WTC11 (cell line): ENCODE data around the gene MORN2. TPM values are rescaled to one million over a fixed set of nuclear protein-coding genes. Genes with fewer than 3 reads are reported as not detected.

Experiments
- ELF4 ChIP-seq: sonication (generic); formaldehyde crosslinking; IDR thresholded peaks from 2 replicates; pipeline ENCODE4 v1.8.1; 2022; ENCODE audit warnings: low read depth, mild to moderate bottlenecking, moderate library complexity, missing genetic modification reagents
- ESRRA ChIP-seq: sonication (generic); formaldehyde crosslinking; IDR thresholded peaks from 2 replicates; pipeline ENCODE4 v1.8.1; 2022; ENCODE audit warnings: mild to moderate bottlenecking, missing genetic modification reagents, borderline replicate concordance
- ETV6 ChIP-seq: sonication (generic); formaldehyde crosslinking; IDR thresholded peaks from 2 replicates; pipeline ENCODE4 v1.8.1; 2022; ENCODE audit warnings: mild to moderate bottlenecking, missing genetic modification reagents
- KAT7 ChIP-seq: sonication (generic); formaldehyde crosslinking; IDR thresholded peaks from 2 replicates; pipeline ENCODE4 v1.8.1; 2023; ENCODE audit warnings: missing genetic modification reagents, mild to moderate bottlenecking, borderline replicate concordance
- MXD4 ChIP-seq: fragments of 250-450 bp; sonication (Bioruptor Pico); IDR thresholded peaks from 2 replicates; pipeline ENCODE4 v1.8.0; 2021; ENCODE audit warnings: mild to moderate bottlenecking, moderate library complexity, borderline replicate concordance
- NFATC4 ChIP-seq: fragments of 250-450 bp; sonication (Bioruptor Pico); IDR thresholded peaks from 2 replicates; pipeline ENCODE4 v1.9.0; 2021; ENCODE audit warnings: mild to moderate bottlenecking
- NFE2L1 ChIP-seq: sonication (generic); formaldehyde crosslinking; IDR thresholded peaks from 2 replicates; pipeline ENCODE4 v1.8.1; 2023; ENCODE audit warnings: missing genetic modification reagents
- OVOL2 ChIP-seq: fragments of 250-450 bp; sonication (Bioruptor Pico); IDR thresholded peaks from 2 replicates; pipeline ENCODE4 v1.9.0; 2021; ENCODE audit warnings: mild to moderate bottlenecking, borderline replicate concordance
- SMAD4 ChIP-seq: sonication (generic); formaldehyde crosslinking; IDR thresholded peaks from 2 replicates; pipeline ENCODE4 v1.8.0; 2022; ENCODE audit warnings: mild to moderate bottlenecking, missing genetic modification reagents
- SP1 ChIP-seq: sonication (generic); formaldehyde crosslinking; conservative IDR thresholded peaks from 2 replicates; pipeline ENCODE4 v1.8.1; 2022; ENCODE audit warnings: missing genetic modification reagents
- TP53 ChIP-seq: sonication (generic); formaldehyde crosslinking; IDR thresholded peaks from 2 replicates; pipeline ENCODE4 v1.8.1; 2023; ENCODE audit warnings: mild to moderate bottlenecking, missing genetic modification reagents
- ZNF232 ChIP-seq: sonication (generic); formaldehyde crosslinking; IDR thresholded peaks from 2 replicates; pipeline ENCODE4 v1.8.0; 2022; ENCODE audit warnings: mild to moderate bottlenecking, missing genetic modification reagents
- ZNF396 ChIP-seq: fragments of 250-450 bp; sonication (Bioruptor Pico); IDR thresholded peaks from 2 replicates; pipeline ENCODE4 v1.8.0; 2021; ENCODE audit warnings: mild to moderate bottlenecking, moderate library complexity, borderline replicate concordance
- ZNF416 ChIP-seq: fragments of 250-450 bp; sonication (Bioruptor Pico); IDR thresholded peaks from 2 replicates; pipeline ENCODE4 v1.9.0; 2021; ENCODE audit warnings: mild to moderate bottlenecking, inconsistent platforms
- total RNA-seq: library from RNA; stranded (reverse); gene quantifications from 3 replicates; pipeline ENCODE4 v1.2.3, GENCODE V29; 2021
- TF ChIP-seq, protein P1 (sequence below): fragments of 250-450 bp; sonication (Bioruptor Pico); IDR thresholded peaks from 2 replicates; pipeline ENCODE4 v1.9.0; 2021; ENCODE audit warnings: mild to moderate bottlenecking, borderline replicate concordance
- TF ChIP-seq, protein P2 (sequence below): fragments of 200-600 bp; IDR thresholded peaks from 2 replicates; pipeline ENCODE4 v1.8.0; 2022; ENCODE audit warnings: antibody characterized with exemption
- TF ChIP-seq, protein P3 (sequence below): sonication (generic); formaldehyde crosslinking; IDR thresholded peaks from 2 replicates; pipeline ENCODE4 v1.8.0; 2022; ENCODE audit warnings: missing genetic modification reagents
- TF ChIP-seq, protein P4 (sequence below): sonication (generic); formaldehyde crosslinking; IDR thresholded peaks from 2 replicates; pipeline ENCODE4 v1.8.1; 2023; ENCODE audit warnings: mild to moderate bottlenecking, moderate library complexity, missing genetic modification reagents
- TF ChIP-seq, protein P5 (sequence below): fragments of 250-450 bp; sonication (Bioruptor Pico); IDR thresholded peaks from 2 replicates; pipeline ENCODE4 v1.8.0; 2021; ENCODE audit warnings: mild to moderate bottlenecking
- TF ChIP-seq, protein P6 (sequence below): fragments of 250-450 bp; sonication (Bioruptor Pico); IDR thresholded peaks from 2 replicates; pipeline ENCODE4 v1.9.0; 2021; ENCODE audit warnings: moderate library complexity, mild to moderate bottlenecking, inconsistent platforms, borderline replicate concordance
- TF ChIP-seq, protein P7 (sequence below): sonication (generic); formaldehyde crosslinking; IDR thresholded peaks from 2 replicates; pipeline ENCODE4 v1.8.0; 2023; ENCODE audit warnings: mild to moderate bottlenecking, missing genetic modification reagents

Gene MORN2
- total RNA-seq, 1 experiment from 2014 or later: 5.9 TPM

DNA sequence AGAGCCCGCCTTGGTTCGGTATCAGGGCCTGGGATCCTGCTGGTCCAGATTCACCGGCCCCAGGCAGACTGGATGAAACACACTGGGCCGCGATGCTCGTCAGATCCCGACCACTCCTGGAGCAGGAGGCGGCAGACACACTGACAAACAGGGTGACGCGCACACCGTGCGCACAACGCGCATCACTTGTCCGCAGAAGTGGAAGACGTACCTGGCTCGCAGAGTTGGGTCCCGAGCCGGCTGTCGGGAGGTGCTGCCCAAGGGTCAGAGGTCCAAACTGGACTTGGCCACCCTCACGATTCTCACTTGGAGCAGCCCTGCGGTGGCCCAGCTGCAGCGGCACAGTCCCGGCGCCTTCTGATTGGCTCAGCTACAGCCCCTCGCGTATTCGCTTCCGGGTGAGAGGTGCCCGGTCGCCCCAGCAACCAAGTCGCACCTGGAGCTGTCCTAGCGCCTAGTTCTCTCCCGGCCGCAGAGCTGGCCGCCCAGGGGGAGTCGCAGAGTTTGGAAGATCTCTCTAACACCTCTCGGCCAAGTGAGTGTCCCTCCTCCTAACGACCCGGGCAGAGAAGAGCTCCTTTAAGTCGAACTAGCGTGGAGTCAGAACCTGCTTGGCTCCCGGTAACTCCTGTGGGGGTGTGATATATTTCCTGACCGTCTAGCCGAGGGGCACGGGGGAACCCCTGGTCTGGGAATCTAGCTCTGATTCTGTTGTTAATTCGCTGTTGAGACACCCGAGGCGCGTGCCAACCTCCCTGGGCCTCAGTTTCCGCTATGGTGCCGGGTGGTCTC lies at the start of gene MORN2, which contains the start of gene DHX57 (continued):
- TF ChIP-seq, protein P1, sequence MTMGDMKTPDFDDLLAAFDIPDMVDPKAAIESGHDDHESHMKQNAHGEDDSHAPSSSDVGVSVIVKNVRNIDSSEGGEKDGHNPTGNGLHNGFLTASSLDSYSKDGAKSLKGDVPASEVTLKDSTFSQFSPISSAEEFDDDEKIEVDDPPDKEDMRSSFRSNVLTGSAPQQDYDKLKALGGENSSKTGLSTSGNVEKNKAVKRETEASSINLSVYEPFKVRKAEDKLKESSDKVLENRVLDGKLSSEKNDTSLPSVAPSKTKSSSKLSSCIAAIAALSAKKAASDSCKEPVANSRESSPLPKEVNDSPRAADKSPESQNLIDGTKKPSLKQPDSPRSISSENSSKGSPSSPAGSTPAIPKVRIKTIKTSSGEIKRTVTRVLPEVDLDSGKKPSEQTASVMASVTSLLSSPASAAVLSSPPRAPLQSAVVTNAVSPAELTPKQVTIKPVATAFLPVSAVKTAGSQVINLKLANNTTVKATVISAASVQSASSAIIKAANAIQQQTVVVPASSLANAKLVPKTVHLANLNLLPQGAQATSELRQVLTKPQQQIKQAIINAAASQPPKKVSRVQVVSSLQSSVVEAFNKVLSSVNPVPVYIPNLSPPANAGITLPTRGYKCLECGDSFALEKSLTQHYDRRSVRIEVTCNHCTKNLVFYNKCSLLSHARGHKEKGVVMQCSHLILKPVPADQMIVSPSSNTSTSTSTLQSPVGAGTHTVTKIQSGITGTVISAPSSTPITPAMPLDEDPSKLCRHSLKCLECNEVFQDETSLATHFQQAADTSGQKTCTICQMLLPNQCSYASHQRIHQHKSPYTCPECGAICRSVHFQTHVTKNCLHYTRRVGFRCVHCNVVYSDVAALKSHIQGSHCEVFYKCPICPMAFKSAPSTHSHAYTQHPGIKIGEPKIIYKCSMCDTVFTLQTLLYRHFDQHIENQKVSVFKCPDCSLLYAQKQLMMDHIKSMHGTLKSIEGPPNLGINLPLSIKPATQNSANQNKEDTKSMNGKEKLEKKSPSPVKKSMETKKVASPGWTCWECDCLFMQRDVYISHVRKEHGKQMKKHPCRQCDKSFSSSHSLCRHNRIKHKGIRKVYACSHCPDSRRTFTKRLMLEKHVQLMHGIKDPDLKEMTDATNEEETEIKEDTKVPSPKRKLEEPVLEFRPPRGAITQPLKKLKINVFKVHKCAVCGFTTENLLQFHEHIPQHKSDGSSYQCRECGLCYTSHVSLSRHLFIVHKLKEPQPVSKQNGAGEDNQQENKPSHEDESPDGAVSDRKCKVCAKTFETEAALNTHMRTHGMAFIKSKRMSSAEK (CRISPR knock-in tag): no peak
- TF ChIP-seq SMAD4 (no peak), NFE2L1 (CRISPR knock-in tag) (no peak), ZNF416 (CRISPR knock-in tag) (no peak), KAT7 (0 out of 2 replicates have a peak, but pooled peaks have one; percentile 37), OVOL2 (CRISPR knock-in tag) (no peak), MXD4 (CRISPR knock-in tag) (no peak), ZNF396 (CRISPR knock-in tag) (no peak), ESRRA (CRISPR knock-in tag) (no peak), SP1 (CRISPR knock-in tag) (0 out of 2 replicates have a peak, but pooled peaks have one; percentile 22), NFATC4 (CRISPR knock-in tag) (no peak), TP53 (no peak), ZNF232 (CRISPR knock-in tag) (0 out of 2 replicates have a peak, but pooled peaks have one; percentile 19), ETV6 (CRISPR knock-in tag) (peak; percentile 16; the same call in 1 of the 2 replicates), ELF4 (CRISPR knock-in tag) (no peak)
- TF ChIP-seq, protein P2, sequence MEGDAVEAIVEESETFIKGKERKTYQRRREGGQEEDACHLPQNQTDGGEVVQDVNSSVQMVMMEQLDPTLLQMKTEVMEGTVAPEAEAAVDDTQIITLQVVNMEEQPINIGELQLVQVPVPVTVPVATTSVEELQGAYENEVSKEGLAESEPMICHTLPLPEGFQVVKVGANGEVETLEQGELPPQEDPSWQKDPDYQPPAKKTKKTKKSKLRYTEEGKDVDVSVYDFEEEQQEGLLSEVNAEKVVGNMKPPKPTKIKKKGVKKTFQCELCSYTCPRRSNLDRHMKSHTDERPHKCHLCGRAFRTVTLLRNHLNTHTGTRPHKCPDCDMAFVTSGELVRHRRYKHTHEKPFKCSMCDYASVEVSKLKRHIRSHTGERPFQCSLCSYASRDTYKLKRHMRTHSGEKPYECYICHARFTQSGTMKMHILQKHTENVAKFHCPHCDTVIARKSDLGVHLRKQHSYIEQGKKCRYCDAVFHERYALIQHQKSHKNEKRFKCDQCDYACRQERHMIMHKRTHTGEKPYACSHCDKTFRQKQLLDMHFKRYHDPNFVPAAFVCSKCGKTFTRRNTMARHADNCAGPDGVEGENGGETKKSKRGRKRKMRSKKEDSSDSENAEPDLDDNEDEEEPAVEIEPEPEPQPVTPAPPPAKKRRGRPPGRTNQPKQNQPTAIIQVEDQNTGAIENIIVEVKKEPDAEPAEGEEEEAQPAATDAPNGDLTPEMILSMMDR: no peak
- TF ChIP-seq, protein P3, sequence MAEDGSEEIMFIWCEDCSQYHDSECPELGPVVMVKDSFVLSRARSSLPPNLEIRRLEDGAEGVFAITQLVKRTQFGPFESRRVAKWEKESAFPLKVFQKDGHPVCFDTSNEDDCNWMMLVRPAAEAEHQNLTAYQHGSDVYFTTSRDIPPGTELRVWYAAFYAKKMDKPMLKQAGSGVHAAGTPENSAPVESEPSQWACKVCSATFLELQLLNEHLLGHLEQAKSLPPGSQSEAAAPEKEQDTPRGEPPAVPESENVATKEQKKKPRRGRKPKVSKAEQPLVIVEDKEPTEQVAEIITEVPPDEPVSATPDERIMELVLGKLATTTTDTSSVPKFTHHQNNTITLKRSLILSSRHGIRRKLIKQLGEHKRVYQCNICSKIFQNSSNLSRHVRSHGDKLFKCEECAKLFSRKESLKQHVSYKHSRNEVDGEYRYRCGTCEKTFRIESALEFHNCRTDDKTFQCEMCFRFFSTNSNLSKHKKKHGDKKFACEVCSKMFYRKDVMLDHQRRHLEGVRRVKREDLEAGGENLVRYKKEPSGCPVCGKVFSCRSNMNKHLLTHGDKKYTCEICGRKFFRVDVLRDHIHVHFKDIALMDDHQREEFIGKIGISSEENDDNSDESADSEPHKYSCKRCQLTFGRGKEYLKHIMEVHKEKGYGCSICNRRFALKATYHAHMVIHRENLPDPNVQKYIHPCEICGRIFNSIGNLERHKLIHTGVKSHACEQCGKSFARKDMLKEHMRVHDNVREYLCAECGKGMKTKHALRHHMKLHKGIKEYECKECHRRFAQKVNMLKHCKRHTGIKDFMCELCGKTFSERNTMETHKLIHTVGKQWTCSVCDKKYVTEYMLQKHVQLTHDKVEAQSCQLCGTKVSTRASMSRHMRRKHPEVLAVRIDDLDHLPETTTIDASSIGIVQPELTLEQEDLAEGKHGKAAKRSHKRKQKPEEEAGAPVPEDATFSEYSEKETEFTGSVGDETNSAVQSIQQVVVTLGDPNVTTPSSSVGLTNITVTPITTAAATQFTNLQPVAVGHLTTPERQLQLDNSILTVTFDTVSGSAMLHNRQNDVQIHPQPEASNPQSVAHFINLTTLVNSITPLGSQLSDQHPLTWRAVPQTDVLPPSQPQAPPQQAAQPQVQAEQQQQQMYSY (CRISPR knock-in tag): no peak
- TF ChIP-seq, protein P4, sequence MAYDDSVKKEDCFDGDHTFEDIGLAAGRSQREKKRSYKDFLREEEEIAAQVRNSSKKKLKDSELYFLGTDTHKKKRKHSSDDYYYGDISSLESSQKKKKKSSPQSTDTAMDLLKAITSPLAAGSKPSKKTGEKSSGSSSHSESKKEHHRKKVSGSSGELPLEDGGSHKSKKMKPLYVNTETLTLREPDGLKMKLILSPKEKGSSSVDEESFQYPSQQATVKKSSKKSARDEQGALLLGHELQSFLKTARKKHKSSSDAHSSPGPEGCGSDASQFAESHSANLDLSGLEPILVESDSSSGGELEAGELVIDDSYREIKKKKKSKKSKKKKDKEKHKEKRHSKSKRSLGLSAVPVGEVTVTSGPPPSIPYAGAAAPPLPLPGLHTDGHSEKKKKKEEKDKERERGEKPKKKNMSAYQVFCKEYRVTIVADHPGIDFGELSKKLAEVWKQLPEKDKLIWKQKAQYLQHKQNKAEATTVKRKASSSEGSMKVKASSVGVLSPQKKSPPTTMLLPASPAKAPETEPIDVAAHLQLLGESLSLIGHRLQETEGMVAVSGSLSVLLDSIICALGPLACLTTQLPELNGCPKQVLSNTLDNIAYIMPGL: 0 out of 2 replicates have a peak, but pooled peaks have one; percentile 57
- TF ChIP-seq, protein P5, sequence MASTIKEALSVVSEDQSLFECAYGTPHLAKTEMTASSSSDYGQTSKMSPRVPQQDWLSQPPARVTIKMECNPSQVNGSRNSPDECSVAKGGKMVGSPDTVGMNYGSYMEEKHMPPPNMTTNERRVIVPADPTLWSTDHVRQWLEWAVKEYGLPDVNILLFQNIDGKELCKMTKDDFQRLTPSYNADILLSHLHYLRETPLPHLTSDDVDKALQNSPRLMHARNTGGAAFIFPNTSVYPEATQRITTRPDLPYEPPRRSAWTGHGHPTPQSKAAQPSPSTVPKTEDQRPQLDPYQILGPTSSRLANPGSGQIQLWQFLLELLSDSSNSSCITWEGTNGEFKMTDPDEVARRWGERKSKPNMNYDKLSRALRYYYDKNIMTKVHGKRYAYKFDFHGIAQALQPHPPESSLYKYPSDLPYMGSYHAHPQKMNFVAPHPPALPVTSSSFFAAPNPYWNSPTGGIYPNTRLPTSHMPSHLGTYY (CRISPR knock-in tag): no peak
- TF ChIP-seq, protein P6, sequence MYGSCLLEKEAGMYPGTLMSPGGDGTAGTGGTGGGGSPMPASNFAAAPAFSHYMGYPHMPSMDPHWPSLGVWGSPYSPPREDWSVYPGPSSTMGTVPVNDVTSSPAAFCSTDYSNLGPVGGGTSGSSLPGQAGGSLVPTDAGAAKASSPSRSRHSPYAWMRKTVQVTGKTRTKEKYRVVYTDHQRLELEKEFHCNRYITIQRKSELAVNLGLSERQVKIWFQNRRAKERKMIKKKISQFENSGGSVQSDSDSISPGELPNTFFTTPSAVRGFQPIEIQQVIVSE (CRISPR knock-in tag): no peak
- TF ChIP-seq, protein P7, sequence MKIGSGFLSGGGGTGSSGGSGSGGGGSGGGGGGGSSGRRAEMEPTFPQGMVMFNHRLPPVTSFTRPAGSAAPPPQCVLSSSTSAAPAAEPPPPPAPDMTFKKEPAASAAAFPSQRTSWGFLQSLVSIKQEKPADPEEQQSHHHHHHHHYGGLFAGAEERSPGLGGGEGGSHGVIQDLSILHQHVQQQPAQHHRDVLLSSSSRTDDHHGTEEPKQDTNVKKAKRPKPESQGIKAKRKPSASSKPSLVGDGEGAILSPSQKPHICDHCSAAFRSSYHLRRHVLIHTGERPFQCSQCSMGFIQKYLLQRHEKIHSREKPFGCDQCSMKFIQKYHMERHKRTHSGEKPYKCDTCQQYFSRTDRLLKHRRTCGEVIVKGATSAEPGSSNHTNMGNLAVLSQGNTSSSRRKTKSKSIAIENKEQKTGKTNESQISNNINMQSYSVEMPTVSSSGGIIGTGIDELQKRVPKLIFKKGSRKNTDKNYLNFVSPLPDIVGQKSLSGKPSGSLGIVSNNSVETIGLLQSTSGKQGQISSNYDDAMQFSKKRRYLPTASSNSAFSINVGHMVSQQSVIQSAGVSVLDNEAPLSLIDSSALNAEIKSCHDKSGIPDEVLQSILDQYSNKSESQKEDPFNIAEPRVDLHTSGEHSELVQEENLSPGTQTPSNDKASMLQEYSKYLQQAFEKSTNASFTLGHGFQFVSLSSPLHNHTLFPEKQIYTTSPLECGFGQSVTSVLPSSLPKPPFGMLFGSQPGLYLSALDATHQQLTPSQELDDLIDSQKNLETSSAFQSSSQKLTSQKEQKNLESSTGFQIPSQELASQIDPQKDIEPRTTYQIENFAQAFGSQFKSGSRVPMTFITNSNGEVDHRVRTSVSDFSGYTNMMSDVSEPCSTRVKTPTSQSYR (CRISPR knock-in tag): no peak
